HG03025 (cell line): ENCODE measurements around the gene STOML3.

Source experiments
- ATAC-seq: cut with Tn5 transposase; IDR thresholded peaks from one replicate; pipeline ENCODE4 v1.9.1; 2021; ENCODE audit warnings: mild to moderate bottlenecking, moderate library complexity; ENCODE audit not compliant: unreplicated experiment, low FRiP score

Gene STOML3

DNA sequence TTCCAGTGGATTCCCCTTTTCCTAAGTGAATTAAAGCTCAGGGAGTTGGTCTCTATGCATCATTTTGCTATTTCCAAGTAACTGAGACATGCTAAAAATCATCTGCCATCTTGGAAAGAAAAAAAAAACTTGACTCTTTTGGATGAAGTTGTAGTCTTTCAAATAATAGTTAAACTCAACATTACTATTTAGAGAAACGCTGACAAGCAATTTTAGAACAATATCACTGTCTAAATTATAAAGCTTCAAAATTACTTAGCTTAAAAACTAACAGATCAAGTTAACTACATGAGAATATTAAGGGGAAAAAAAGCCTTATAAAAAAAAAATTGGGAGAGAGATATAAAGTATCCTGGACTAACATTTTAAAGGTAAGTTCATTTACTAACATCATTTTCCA is 68.5 kb downstream of the STOML3 start:
- no peak for ATAC-seq

DNA sequence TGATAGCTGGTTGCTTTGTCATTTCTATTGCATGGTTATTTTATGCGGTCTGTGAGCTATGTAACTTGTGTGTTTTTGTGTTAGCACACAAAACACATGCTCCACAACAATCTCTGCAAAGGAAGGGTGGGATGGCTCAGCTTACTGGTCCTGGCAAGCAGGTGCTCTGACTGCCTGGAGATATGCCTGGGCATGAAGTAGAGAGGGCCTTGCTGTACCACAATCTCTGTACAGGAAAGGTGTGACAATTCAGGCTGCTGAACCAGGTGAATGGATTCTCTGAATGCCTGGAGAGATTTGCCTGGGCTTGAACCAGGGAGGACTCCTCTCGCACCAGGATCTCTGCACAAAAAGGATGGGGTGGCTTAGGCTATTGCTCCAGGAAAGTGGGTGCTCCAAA is 69.5 kb downstream of the STOML3 start:
- no peak for ATAC-seq
